IPS-18c (cell line): ENCODE data around the gene HOXC6.
"Not testable (repeated sequence)": the region's sequence is repeated elsewhere in the genome, so short reads cannot be mapped to it uniquely, and the experiment has no call there.

ENCODE experiments used
- H3K4me3 ChIP-seq: 2 replicates; pipeline ENCODE4 v1.7.0; 2013; ENCODE audit warnings: low read depth, mild to moderate bottlenecking, low read length, moderate library complexity; ENCODE audit not compliant: insufficient read depth
- H3K9me3 ChIP-seq: one replicate; pipeline ENCODE4 v1.6.1; 2013; ENCODE audit warnings: mild to moderate bottlenecking, low read length, moderate library complexity; ENCODE audit not compliant: control insufficient read depth, insufficient read depth

The HOXC6 gene

GRCh38 chr12:54053751-54054741 is 25.8 kb downstream of the HOXC6 start, which contains the start of gene HOXC4:
Gene HOXC4 (plus strand): TSS chr12:54053835. CDS start chr12:54053923, 88 bp downstream.
- Histone ChIP-seq H3K4me3 (peak within 1 kb of the TSS; percentile 34), H3K9me3 (no peaks in the 10 kb centered on the region)

GRCh38 chr12:54054742-54055194 is 26.5 kb downstream of the HOXC6 start:
- no peak overlapping the region for H3K4me3 ChIP-seq
- no peaks in the 10 kb centered on the region for H3K9me3 ChIP-seq

- H3K4me3 ChIP-seq: no peak overlapping the region
- no peaks in the 10 kb centered on the region for H3K9me3 ChIP-seq
These were observed 27.3 kb downstream of the HOXC6 start for GRCh38 chr12:54055552-54055951.

GRCh38 chr12:54056110-54056509 is 27.9 kb downstream of the HOXC6 start:
- Histone ChIP-seq H3K9me3 (no peaks in the 10 kb centered on the region), H3K4me3 (no peak overlapping the region)

- Histone ChIP-seq H3K4me3 (no peak overlapping the region), H3K9me3 (no peaks in the 10 kb centered on the region)
These were observed 30.0 kb downstream of the HOXC6 start for GRCh38 chr12:54058128-54058768.

- Histone ChIP-seq H3K9me3 (no peaks in the 10 kb centered on the region), H3K4me3 (no peak overlapping the region)
These were observed 31.4 kb downstream of the HOXC6 start for GRCh38 chr12:54059668-54060067.

GRCh38 chr12:54060174-54060974 is 32.1 kb downstream of the HOXC6 start:
- Histone ChIP-seq H3K9me3 (no peaks in the 10 kb centered on the region), H3K4me3 (no peak overlapping the region)

GRCh38 chr12:54060975-54061778 is 32.9 kb downstream of the HOXC6 start:
- H3K4me3 ChIP-seq: no peak overlapping the region
- H3K9me3 ChIP-seq: no peaks in the 10 kb centered on the region

- Histone ChIP-seq H3K9me3 (no peaks in the 10 kb centered on the region), H3K4me3 (no peak overlapping the region)
These were observed 37.4 kb downstream of the HOXC6 start for GRCh38 chr12:54065677-54066076.

- no peaks in the 10 kb centered on the region for H3K9me3 ChIP-seq
- no peak overlapping the region for H3K4me3 ChIP-seq
These were observed 38.2 kb downstream of the HOXC6 start for GRCh38 chr12:54066408-54066807.

- no peaks in the 10 kb centered on the region for H3K9me3 ChIP-seq
- no peak overlapping the region for H3K4me3 ChIP-seq
These were observed 40.3 kb downstream of the HOXC6 start for GRCh38 chr12:54068418-54069070.

GRCh38 chr12:54071942-54072341 is 43.7 kb downstream of the HOXC6 start:
- Histone ChIP-seq H3K4me3 (no peak overlapping the region), H3K9me3 (no peaks in the 10 kb centered on the region)

- Histone ChIP-seq H3K4me3 (no peak overlapping the region), H3K9me3 (no peaks in the 10 kb centered on the region)
These were observed 46.1 kb downstream of the HOXC6 start for GRCh38 chr12:54074308-54074707.

- Histone ChIP-seq H3K4me3 (no peak overlapping the region; the same call in 1 of the 2 replicates), H3K9me3 (no peaks in the 10 kb centered on the region)
These were observed 47.2 kb downstream of the HOXC6 start for GRCh38 chr12:54075409-54075808.

GRCh38 chr12:54075974-54076373 is 47.7 kb downstream of the HOXC6 start:
- Histone ChIP-seq H3K4me3 (no peak overlapping the region), H3K9me3 (no peaks in the 10 kb centered on the region)

GRCh38 chr12:54077843-54078242 is 49.6 kb downstream of the HOXC6 start:
- not testable (repeated sequence) for H3K9me3 ChIP-seq, H3K4me3 ChIP-seq
